GM13976 (cell line): Measurements from ENCODE around the gene RBP3.

ENCODE experiments used
- DNase-seq: peaks from one replicate; pipeline ENCODE4 v3.0.0; 2012; ENCODE audit warnings: low spot score
- CTCF ChIP-seq: IDR thresholded peaks from 2 replicates; pipeline ENCODE4 v1.5.1; 2012; ENCODE audit warnings: borderline replicate concordance, mild to moderate bottlenecking; ENCODE audit not compliant: insufficient read depth; ENCODE audit errors: extremely low read depth, missing control alignments, control extremely low read depth
- in situ Hi-C: fragments of 300-500 bp; cut with MboI; formaldehyde crosslinking; loops from one replicate; pipeline ENCODE4 v1.12.0; 2022; ENCODE audit warnings: low sequenced_read_pairs, mixed read lengths, inconsistent platforms; ENCODE audit not compliant: unreplicated experiment

The RBP3 gene

GRCh38 chr10:47303866-47304265 lies 44.3 kb upstream of the RBP3 start:
- in situ Hi-C loops = loop anchor here (10.0 kb wide), 1 partner anchor 249 kb away; no protein-coding TSS in a partner anchor
- TF ChIP-seq CTCF = no peak
- DNase-seq = no peak

GRCh38 chr10:47305566-47305965 lies 42.6 kb upstream of the RBP3 start:
- DNase-seq = no peak
- TF ChIP-seq CTCF = no peak
- in situ Hi-C loops = loop anchor here (10.0 kb wide), 1 partner anchor 251 kb away; no protein-coding TSS in a partner anchor

- DNase-seq = no peak
- in situ Hi-C loops = loop anchor here (10.0 kb wide), 1 partner anchor 252 kb away; no protein-coding TSS in a partner anchor
These were observed 41.6 kb upstream of the RBP3 start for GRCh38 chr10:47306387-47307210.

GRCh38 chr10:47307381-47307780 lies 40.8 kb upstream of the RBP3 start:
- no peak for TF ChIP-seq CTCF
- in situ Hi-C loops = loop anchor here (10.0 kb wide), 1 partner anchor 253 kb away; no protein-coding TSS in a partner anchor
- no peak for DNase-seq

More at GRCh38 chr10:47306387-47307210, 41.6 kb upstream of the RBP3 start:
- TF ChIP-seq CTCF = no peak

GRCh38 chr10:47308775-47309174 lies 39.4 kb upstream of the RBP3 start:
- no peak for DNase-seq
- TF ChIP-seq CTCF = no peak
- in situ Hi-C loops = loop anchor here (10.0 kb wide), 1 partner anchor 254 kb away; no protein-coding TSS in a partner anchor

GRCh38 chr10:47309408-47310089 lies 38.6 kb upstream of the RBP3 start:
- in situ Hi-C loops = loop anchor here (10.0 kb wide), 1 partner anchor 255 kb away; no protein-coding TSS in a partner anchor
- no peak for TF ChIP-seq CTCF
- no peak for DNase-seq
